HG02852 (cell line): ENCODE data around the gene HOXC4.
"Not testable (repeated sequence)": the region's sequence is repeated elsewhere in the genome, so short reads cannot be mapped to it uniquely, and the experiment has no call there.

Source experiments
- ATAC-seq: cut with Tn5 transposase; IDR thresholded peaks from one replicate; pipeline ENCODE4 v1.9.1; 2021; ENCODE audit warnings: mild to moderate bottlenecking, moderate library complexity; ENCODE audit not compliant: unreplicated experiment

Gene HOXC4

GRCh38 chr12:54081581-54082396, 28.2 kb downstream of the HOXC4 start:
- ATAC-seq = not testable (repeated sequence)

GRCh38 chr12:54082397-54082892, 28.8 kb downstream of the HOXC4 start:
- ATAC-seq = no peak

GRCh38 chr12:54088011-54088410, 34.4 kb downstream of the HOXC4 start:
- not testable (repeated sequence) for ATAC-seq

GRCh38 chr12:54089465-54089864, 35.8 kb downstream of the HOXC4 start:
- ATAC-seq = not testable (repeated sequence)

- not testable (repeated sequence) for ATAC-seq
Observed at GRCh38 chr12:54090312-54090711, 36.7 kb downstream of the HOXC4 start.

- not testable (repeated sequence) for ATAC-seq
Observed at GRCh38 chr12:54092943-54093342, 39.3 kb downstream of the HOXC4 start.

- not testable (repeated sequence) for ATAC-seq
Observed at GRCh38 chr12:54095928-54096327, 42.3 kb downstream of the HOXC4 start.

- not testable (repeated sequence) for ATAC-seq
Observed at GRCh38 chr12:54098644-54099043, 45.0 kb downstream of the HOXC4 start.

GRCh38 chr12:54100588-54100987, 47.0 kb downstream of the HOXC4 start:
- not testable (repeated sequence) for ATAC-seq

GRCh38 chr12:54102223-54102622, 48.6 kb downstream of the HOXC4 start:
- ATAC-seq = not testable (repeated sequence)

- not testable (repeated sequence) for ATAC-seq
Observed at GRCh38 chr12:54103827-54104226, 50.2 kb downstream of the HOXC4 start.
